HG03159 (cell line): Measurements from ENCODE around the gene TCTN1.
"Not testable (repeated sequence)": the region's sequence is repeated elsewhere in the genome, so short reads cannot be mapped to it uniquely, and the experiment has no call there.

Experiments used
- ATAC-seq: cut with Tn5 transposase; IDR thresholded peaks from one replicate; pipeline ENCODE4 v1.9.1; 2021; ENCODE audit warnings: mild to moderate bottlenecking, moderate library complexity; ENCODE audit not compliant: unreplicated experiment

Gene TCTN1

GRCh38 chr12:110637869-110638441 lies 24.0 kb downstream of the TCTN1 start:
- ATAC-seq, result no peak

- no peak for ATAC-seq
Measured at GRCh38 chr12:110638796-110639195, 24.9 kb downstream of the TCTN1 start.

- ATAC-seq, result no peak
Measured at GRCh38 chr12:110639336-110640141, 25.6 kb downstream of the TCTN1 start.

GRCh38 chr12:110640275-110641025 lies 26.5 kb downstream of the TCTN1 start:
- no peak for ATAC-seq

- ATAC-seq, result no peak
Measured at GRCh38 chr12:110641521-110641920, 27.6 kb downstream of the TCTN1 start.

GRCh38 chr12:110647631-110648040 lies 33.7 kb downstream of the TCTN1 start:
- ATAC-seq, result no peak

GRCh38 chr12:110649341-110649847 lies 35.5 kb downstream of the TCTN1 start:
- no peak for ATAC-seq

- ATAC-seq, result not testable (repeated sequence)
Measured at GRCh38 chr12:110654238-110654637, 40.3 kb downstream of the TCTN1 start.

GRCh38 chr12:110656071-110656655 lies 42.2 kb downstream of the TCTN1 start:
- ATAC-seq, result no peak

- ATAC-seq, result no peak
Measured at GRCh38 chr12:110657747-110658146, 43.8 kb downstream of the TCTN1 start.

GRCh38 chr12:110658242-110658641 lies 44.3 kb downstream of the TCTN1 start:
- ATAC-seq, result no peak

GRCh38 chr12:110658878-110659277 lies 44.9 kb downstream of the TCTN1 start:
- no peak for ATAC-seq

- ATAC-seq, result peak; percentile 83
Measured at GRCh38 chr12:110661337-110661972, 47.5 kb downstream of the TCTN1 start.

GRCh38 chr12:110666892-110667291 lies 53.0 kb downstream of the TCTN1 start:
- no peak for ATAC-seq

GRCh38 chr12:110667671-110668070 lies 53.7 kb downstream of the TCTN1 start:
- no peak for ATAC-seq

- ATAC-seq, result peak; percentile 19
Measured at GRCh38 chr12:110668480-110669192, 54.7 kb downstream of the TCTN1 start.

- ATAC-seq, result peak; percentile 39
Measured at GRCh38 chr12:110669193-110669502, 55.2 kb downstream of the TCTN1 start.

- ATAC-seq, result peak; percentile 50
Measured at GRCh38 chr12:110670161-110670701, 56.3 kb downstream of the TCTN1 start.

- ATAC-seq, result no peak
Measured at GRCh38 chr12:110676171-110676570, 62.2 kb downstream of the TCTN1 start.
